Body of pancreas (tissue), 4 donors: ENCODE results near the gene SORCS1. TPM values are rescaled to one million over a fixed set of nuclear protein-coding genes. Genes with fewer than 3 reads are reported as not detected.

Experiments
- ATAC-seq: fragments of 150-250 bp; one replicate; pipeline ENCODE4 v1.9.1; 2016
- DNase-seq, 4 donors: peaks; one replicate each; pipeline ENCODE4 v3.0.0-alpha.2; 2019
- H3K27ac ChIP-seq, 4 donors: fragments of 200-600 bp; sonication (generic); 1 replicate in 3 of 4; 2 replicates in 1 of 4; pipeline versions ENCODE4 v1.5.1 to v1.6.1; 2016 to 2019; ENCODE audit warnings: mild to moderate bottlenecking in 1 of 4, mixed read lengths in 1 of 4, moderate library complexity in 1 of 4
- H3K27me3 ChIP-seq, 2 donors: fragments of 200-600 bp; sonication (generic); one replicate each; pipeline ENCODE4 v1.6.0; 2016; ENCODE audit warnings: mild to moderate bottlenecking in 1 of 2
- H3K36me3 ChIP-seq, 2 donors: fragments of 200-600 bp; sonication (generic); replicated peaks in 1 of 2; 2 replicates each; pipeline ENCODE4 v1.5.1; 2016; ENCODE audit warnings: low read depth in 2 of 2; ENCODE audit not compliant: insufficient read depth in 1 of 2
- H3K4me1 ChIP-seq: fragments of 200-600 bp; sonication (generic); one replicate; pipeline ENCODE4 v1.6.0; 2016
- H3K4me3 ChIP-seq, 2 donors: fragments of 200-600 bp; sonication (generic); 1 replicate in 1 of 2; 2 replicates in 1 of 2; pipeline ENCODE4 v1.5.1; 2016 to 2019
- H3K9me3 ChIP-seq, 3 donors: fragments of 200-600 bp; sonication (generic); 1 replicate in 2 of 3; 2 replicates in 1 of 3; pipeline ENCODE4 v1.5.1; 2016
- CTCF ChIP-seq, 7 experiments: fragments of 450-650 bp in 4 of 7; fragments of 200-600 bp in 3 of 7; sonication (generic) in 3 of 7; IDR thresholded peaks; one replicate each; pipeline ENCODE4 v1.5.1; 2016 to 2019; ENCODE audit warnings: antibody characterized with exemption in 7 of 7
- POLR2A ChIP-seq, 3 donors: fragments of 450-650 bp; IDR thresholded peaks; one replicate each; pipeline ENCODE4 v1.6.1; 2016; ENCODE audit warnings: antibody characterized with exemption in 3 of 3, mild to moderate bottlenecking in 2 of 3
- WGBS, 2 donors: methylation state at CpG; one replicate each; pipeline ENCODE4 v1.1.5; 2017; 5-methylcytosine and 5-hydroxymethylcytosine counted together
- intact Hi-C: fragments of 100-400 bp; cut with DNase I; formaldehyde crosslinking; loops from one replicate; pipeline ENCODE4 v1.15.1; 2023
- total RNA-seq, 2 donors: library from RNA; depleted of rRNA; stranded (reverse); fragments of >200 nt; gene quantifications; one replicate each; pipeline ENCODE4 v1.1.0, GENCODE V29; 2016

The SORCS1 gene
- total RNA-seq, 2 donors from 2014 or later = 1.3 to 6.0 TPM

- no peaks in the 10 kb centered on the region for H3K9me3 ChIP-seq
- no peaks in the 10 kb centered on the region for H3K36me3 ChIP-seq
- intact Hi-C loops = no loop called here
- H3K27ac ChIP-seq = no peak overlapping the region
- no peaks in the 10 kb centered on the region for H3K4me1 ChIP-seq
- DNase-seq (no peak), ATAC-seq (no peak)
- no peak for TF ChIP-seq CTCF (IDR thresholded peaks at IDR 0.05)
- TF ChIP-seq POLR2A (IDR thresholded peaks at IDR 0.05) = no peak
- H3K4me3 ChIP-seq = no peak overlapping the region
- no peaks in the 10 kb centered on the region for H3K27me3 ChIP-seq
- WGBS, 2 donors = 15 to 23% methylated on average over 1 of the region's 1 CpG
Measured at GRCh38 chr10:106973716-106974115, 190.8 kb downstream of the SORCS1 start.

GRCh38 chr10:106973288-106973687 lies 191.2 kb downstream of the SORCS1 start:
- intact Hi-C loops = no loop called here
- Histone ChIP-seq H3K27ac (no peak overlapping the region), H3K9me3 (no peaks in the 10 kb centered on the region), H3K27me3 (no peaks in the 10 kb centered on the region), H3K4me1 (no peaks in the 10 kb centered on the region), H3K36me3 (no peaks in the 10 kb centered on the region), H3K4me3 (no peak overlapping the region)
- no peak for DNase-seq
- ATAC-seq = no peak
- no peak for TF ChIP-seq CTCF (IDR thresholded peaks at IDR 0.05)
- no peak for TF ChIP-seq POLR2A (IDR thresholded peaks at IDR 0.05)
- WGBS, 2 donors = 37 to 54% methylated on average over 1 of the region's 1 CpG

GRCh38 chr10:106972381-106972780 lies 192.1 kb downstream of the SORCS1 start:
- intact Hi-C loops = no loop called here
- 49 to 64% methylated on average over 2 of the region's 2 CpGs for WGBS, 2 donors
- H3K27me3 ChIP-seq = no peaks in the 10 kb centered on the region

GRCh38 chr10:106971411-106971831 lies 193.1 kb downstream of the SORCS1 start:
- no peaks in the 10 kb centered on the region for H3K27me3 ChIP-seq
- H3K4me1 ChIP-seq = no peaks in the 10 kb centered on the region
- no peak overlapping the region for H3K4me3 ChIP-seq
- intact Hi-C loops = no loop called here
- no peaks in the 10 kb centered on the region for H3K36me3 ChIP-seq
- 15 to 30% methylated on average over 1 of the region's 1 CpG for WGBS, 2 donors
- DNase-seq (no peak), ATAC-seq (peak; percentile 87)
- TF ChIP-seq CTCF (IDR thresholded peaks at IDR 0.05) = no peak
- no peak for TF ChIP-seq POLR2A (IDR thresholded peaks at IDR 0.05)
- peak overlapping the region in 3 of 4 donors; percentile 21 to 51 (median 48) for H3K27ac ChIP-seq
- no peaks in the 10 kb centered on the region for H3K9me3 ChIP-seq

More at GRCh38 chr10:106972381-106972780, 192.1 kb downstream of the SORCS1 start:
- H3K9me3 ChIP-seq = no peaks in the 10 kb centered on the region
- no peaks in the 10 kb centered on the region for H3K4me1 ChIP-seq
- TF ChIP-seq POLR2A (IDR thresholded peaks at IDR 0.05) (no peak), CTCF (IDR thresholded peaks at IDR 0.05) (no peak)
- ATAC-seq = no peak
- H3K36me3 ChIP-seq = no peaks in the 10 kb centered on the region
- DNase-seq = no peak
- no peak overlapping the region for H3K27ac ChIP-seq
- no peak overlapping the region for H3K4me3 ChIP-seq

GRCh38 chr10:106967452-106967851 lies 197.1 kb downstream of the SORCS1 start:
- no peak for TF ChIP-seq CTCF (IDR thresholded peaks at IDR 0.05)
- TF ChIP-seq POLR2A (IDR thresholded peaks at IDR 0.05) = no peak
- intact Hi-C loops = no loop called here
- no peak for ATAC-seq
- Histone ChIP-seq H3K36me3 (no peaks in the 10 kb centered on the region), H3K4me3 (no peak overlapping the region), H3K4me1 (no peaks in the 10 kb centered on the region), H3K27ac (no peak overlapping the region), H3K27me3 (no peaks in the 10 kb centered on the region), H3K9me3 (no peaks in the 10 kb centered on the region)
- 56 to 75% methylated on average over 3 of the region's 3 CpGs for WGBS, 2 donors
- no peak for DNase-seq
